ENCODE measurements around the gene MLN. TPM values are rescaled to one million over a fixed set of nuclear protein-coding genes. Genes with fewer than 3 reads are reported as not detected.
A peak's percentile ranks its signal among the peaks of the same experiment; 100 is the strongest.

Gene MLN, protein sequence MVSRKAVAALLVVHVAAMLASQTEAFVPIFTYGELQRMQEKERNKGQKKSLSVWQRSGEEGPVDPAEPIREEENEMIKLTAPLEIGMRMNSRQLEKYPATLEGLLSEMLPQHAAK
- not detected for polyA plus RNA-seq (2013, experiment 1 of 2; ENCODE audit: insufficient read length)
- not detected for polyA plus RNA-seq (2013, experiment 2 of 2; ENCODE audit: insufficient read length)

DNA sequence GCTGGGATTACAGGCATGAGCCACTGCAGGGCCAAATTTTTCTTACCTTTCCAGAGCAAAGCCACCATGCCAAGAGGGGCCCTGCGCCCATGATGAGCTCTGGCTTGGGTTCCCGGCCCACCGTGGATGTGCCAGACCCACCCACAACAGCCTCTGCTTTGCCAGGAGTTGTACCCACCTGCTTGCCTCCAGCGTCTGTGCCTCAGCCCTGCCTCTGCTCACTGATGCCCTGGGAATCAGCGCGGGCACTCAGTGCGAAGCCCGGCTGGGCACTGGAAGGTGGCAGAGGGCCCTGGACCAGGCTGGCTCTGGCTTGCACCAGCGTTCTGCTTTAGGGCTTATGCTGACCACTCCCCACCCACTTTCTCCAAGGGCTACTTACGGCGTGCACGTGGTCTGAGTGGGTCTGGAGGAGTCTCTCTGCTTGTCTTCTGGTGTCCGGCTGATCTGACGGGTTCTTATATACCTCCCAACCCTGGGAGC is at the start of gene MLN:
TSS of gene MLN (minus strand) at position 433 of the 483 bp plus-strand sequence. CDS start 2,840 bp downstream, outside the sequence.
- no peak for DNase-seq

DNA sequence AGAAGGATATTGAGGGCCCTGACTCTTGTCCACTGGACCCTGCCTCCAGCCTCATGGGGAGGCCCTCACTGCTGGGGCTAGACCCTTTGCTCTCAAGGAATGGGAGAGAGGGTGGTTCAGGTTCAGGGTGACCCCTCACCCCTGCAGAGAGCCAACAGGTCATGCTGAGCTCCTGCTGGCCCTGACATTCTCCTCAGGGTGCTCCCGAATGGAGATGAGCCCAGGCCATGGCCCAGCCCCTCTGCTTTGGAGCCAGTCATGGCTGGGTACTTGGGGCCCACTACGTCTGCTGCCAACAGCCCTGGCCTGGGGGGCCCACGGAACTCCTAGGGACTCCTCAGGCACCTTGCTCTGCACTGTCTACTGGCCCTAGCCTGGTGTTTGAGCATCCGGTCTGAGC is 49.2 kb upstream of the MLN start:
- DNase-seq: no peak

DNA sequence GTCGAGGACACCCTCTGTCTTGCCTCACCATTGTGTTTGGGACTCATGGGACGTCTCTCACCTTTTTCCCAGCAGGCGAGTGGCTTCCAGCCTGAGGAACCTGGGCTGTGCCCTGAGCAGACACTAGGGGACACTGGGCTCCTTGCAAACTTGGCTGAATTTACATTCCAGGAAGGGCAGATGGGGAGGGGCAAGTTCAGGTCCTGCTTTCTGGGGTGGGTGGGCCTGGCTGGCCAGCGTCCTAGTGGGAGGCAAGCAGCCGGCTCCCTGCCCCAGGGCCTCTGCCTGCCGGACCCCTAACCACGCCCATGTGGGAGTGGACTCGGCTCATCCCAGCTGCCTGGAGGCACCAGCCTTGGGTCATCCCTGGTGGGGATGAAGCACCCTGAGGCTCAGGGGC is 48.2 kb upstream of the MLN start:
- DNase-seq: peak; percentile 30

DNA sequence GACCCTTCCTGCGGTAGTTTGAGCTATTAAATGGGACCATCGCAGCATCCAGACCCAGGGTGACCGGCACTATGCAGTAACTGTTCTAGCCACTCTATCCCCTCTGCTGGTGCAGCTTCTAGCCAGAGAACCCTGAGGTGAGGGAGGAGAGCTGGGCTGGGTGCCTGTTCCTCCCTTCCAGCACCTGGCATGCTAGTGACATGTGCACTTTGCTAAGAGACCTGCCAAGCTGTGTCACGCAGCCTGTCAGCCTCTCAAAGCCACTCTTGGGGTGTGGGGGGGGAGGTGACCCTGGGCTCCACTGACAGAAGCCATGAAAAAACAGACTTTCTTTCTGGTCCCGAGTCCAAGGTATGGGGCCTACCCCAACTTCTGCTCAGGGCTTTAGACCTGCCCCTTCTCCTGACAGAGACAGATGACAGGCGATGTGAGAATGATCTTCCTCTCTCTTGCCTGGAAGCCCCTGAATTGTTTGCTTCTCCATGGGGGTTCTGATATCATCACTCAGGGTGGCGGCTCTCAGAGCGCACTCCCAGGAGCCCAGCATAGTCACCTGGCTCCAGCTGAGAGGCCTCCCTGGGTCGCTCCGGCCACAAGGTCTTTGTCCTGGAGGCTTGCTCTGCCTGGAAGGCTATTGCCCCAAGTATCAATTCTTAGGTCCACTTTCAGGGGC is 47.2 kb upstream of the MLN start:
- DNase-seq: no peak

DNA sequence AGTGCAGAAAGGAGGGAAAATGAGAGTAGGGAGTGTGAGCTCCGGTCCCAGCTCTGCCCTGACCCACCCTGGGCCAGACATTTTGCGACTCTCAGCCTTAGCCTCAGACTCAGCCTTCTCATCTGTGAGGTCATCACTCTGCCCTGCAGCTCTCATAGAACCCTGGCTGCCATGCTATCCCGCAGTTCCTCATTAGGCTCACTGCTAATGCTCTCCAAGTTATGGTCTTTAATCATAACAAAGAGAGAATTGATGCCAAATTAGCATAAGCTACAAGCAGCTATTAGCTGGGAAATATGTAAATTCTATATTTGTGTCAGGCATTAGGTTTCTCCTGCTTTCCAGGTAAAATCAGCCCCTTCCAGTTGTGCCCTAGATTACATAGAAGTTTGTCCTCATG is 46.5 kb upstream of the MLN start:
- DNase-seq: no peak

DNA sequence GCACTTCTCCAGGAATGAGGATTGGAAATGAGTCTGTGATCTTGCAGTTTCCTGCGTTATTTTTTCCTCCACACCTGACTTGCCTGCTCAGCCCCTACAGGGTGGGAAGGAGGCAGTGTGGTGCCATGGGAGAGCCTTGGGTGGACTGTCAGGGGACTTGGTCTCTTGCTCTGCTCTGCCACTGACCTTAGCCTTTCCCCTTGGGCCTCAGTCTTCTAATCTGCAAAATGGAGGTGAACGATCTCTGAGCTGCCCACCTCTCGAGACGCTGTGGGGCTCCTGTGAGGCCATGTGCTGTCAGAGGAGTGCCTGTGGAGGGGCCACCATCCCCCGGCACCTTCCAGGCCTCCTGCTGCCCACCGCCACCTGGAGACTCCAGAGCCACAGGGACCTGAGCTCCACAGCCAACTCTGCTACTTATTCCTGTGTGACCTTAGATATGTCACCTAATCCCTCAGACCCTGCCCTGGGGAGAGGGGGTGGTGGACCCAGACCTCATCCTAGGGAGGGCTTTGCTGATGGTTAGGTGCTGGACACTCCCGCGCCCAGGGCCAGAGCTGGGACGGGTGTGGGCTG is 45.8 kb upstream of the MLN start:
- DNase-seq: no peak

DNA sequence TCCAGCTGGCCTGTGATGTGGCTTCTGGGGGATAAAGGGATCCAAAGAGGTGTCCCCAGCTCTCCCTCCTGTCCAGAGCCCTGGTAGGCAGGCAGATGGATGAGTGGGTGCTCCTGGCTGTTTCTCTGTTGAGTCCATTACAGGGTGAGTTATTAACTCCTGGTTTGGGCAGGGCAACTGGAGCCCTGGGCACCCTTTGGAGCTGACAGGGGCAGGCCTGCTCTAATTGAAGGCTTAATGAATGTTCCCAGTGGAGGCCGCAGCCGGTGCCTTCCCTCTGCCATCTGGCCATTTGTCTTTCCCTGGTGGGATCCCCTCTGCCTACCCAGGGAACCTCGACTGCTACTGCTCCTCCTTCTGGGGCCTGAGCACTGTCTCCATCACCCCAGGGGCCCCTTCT is 44.7 kb upstream of the MLN start:
- no peak for DNase-seq

DNA sequence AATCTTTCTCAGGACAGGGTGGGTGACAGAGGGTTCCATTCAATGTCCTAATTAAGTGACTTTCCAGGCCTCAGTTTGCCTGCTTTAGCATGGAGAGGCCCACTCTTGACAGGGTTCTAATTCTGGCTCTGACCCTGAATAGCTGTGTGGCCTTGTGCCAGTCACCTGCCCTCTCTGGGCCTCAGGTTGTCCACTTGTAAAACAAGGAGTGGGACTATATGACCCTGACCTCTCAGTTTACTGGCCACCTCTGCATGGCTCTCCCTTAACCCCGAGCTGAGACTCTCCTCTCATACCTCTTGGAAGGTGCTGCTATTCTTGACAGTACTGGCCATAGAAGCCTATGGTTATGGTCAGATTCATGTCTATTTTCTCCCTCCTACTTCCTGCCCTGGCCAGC is 44.1 kb upstream of the MLN start:
- no peak for DNase-seq

DNA sequence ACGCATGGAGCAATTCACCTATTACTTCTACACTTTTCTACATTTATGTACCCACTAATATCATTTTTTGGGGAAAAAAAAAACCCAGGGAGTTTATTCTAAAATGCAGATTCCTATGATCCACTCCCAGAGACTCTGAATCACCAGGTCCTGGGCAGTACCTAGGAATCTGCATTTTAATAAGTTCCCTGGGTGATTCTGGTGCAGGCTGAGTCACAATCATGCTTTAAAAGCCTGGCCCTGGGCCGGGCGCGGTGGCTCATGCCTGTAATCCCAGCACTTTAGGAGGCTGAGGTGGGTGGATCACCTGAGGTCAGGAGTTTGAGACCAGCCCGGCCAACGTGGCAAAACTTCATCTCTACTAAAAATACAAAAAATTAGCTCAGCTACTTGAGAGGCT is 43.3 kb upstream of the MLN start:
- no peak for DNase-seq

DNA sequence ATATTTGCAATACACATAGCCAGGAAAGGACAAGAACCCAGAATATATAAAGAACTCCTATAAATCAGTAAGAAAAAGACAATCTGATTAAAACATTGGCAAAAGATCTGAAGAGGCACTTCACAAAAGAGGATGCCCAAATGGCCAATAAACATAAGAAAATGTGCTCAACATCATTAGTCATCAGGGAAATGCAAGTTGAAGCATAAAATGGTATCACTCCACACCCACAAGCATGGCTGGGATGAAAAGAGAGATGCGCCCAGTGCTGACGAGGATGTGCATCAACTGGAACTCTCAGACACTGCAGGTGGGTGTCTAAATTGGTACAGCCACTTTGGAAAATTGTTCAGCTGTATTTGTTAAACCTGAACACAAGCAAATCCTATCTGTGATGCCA is 42.4 kb upstream of the MLN start:
- no peak for DNase-seq

DNA sequence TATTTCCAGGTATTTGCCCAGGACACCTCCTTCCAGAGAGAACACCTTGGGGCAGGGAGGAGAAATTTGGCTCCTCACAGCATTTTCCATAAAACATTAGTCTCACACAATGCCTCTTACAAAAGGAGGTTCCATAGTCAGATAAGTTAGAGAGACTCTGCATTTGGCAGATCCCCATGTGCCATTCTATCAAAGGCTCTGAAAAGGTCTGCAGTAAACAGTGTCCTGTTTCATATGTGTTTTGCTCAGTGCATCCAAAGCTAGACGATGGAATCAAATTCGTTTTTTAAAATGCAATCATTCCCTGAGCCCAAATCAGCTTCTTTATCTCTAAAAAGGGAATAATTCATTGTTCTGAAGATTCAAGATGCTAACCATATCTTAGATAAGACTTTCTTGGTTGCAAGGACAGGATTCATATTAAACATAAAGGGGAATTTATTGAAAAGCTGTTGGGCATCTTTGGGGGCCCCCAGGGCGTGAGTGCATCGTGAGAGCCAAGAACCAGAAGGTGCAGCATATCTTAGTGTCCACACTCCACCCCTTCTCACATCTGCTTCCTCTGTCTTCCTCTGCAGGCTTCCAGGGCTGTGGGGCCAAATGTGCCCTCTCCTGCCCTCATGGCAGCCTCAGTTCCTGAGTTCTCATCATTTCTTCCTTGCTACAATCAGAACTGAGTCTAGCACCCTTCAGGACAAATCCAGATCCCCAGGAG is 41.4 kb upstream of the MLN start:
- DNase-seq: no peak

DNA sequence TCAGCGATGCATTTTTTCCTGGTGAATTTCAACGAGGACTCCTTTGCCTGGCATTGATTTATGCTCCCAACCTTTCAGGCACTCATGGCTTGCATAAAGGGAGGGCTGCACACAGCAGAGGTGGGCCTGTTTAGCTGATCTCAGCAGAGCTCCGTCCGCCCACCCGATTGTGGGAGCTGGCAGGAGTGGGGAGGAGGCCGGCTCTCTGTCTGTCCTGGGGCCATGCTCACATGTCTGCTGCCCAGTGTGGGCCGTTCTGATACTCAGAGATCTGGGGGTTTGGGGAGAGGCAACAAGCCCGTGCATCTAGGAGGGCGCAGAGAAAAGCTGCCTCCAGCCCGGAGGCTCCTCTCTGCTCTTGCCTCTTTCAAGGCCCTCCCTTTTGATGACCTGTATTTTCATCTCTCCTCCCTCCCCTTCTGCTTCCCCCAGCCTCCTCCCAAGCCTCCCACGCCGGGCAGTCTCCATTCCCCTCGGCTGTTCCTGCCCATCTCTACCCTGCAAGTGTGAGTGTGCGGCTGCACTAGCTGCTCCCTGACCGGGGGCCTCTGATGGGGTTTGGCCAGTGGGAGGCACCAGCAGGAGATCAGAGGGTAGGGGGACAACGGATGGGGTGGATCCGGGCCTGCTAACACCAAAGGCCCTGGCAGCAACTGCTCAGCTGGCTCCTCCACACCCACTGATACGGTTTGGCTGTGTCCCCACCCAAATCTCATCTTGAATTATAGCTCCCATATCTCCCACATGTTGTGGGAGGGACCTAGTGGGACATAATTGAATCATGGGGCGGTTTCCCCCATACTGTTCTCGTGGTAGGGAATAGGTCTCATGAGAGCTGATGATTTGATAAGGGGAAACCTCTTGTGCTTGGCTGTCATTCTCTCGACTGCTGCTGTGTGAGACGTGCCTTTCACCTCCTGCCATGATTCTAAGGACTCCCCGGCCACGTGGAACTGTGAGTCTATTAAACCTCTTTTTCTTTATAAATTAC is 39.6 kb upstream of the MLN start:
- DNase-seq: no peak

DNA sequence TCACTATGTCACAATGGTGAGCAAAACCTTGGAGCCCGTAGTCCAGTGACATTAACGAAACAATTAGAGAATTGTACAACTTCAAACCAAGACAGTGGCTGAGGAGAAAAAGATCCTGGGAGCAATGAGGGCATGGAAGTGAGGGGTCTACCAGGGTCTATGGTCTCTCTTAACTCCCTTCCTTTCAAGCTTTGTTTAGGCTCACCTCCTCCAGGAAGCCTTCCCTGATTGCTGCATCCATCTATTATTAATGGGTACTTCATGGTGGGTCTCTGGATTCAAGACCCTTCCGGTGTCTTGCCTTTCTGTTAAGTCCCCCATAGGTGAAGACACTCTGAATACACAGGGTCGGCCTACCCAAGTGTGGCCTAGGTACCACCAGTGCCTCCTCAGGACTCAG is 38.1 kb upstream of the MLN start:
- no peak for DNase-seq

DNA sequence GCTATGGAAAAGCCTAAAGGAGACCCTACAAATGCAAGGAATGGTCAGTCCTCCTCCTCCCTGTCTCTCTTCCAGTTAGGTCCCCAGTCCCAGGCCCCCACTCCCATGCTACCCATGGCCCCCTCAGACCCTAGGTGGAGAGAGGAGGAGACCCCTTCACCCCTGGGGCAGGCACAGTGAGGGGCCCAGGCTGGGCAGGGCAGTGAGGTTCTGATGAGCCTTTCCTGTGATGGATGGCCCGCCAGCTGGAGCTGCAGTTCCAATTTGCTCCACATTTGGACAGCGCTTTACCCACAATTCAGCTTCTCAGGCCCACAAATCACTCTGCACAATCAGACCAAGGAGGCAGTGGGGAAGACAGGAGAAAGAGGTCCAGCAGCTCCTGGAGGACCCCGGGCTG is 37.3 kb upstream of the MLN start:
- DNase-seq: no peak

DNA sequence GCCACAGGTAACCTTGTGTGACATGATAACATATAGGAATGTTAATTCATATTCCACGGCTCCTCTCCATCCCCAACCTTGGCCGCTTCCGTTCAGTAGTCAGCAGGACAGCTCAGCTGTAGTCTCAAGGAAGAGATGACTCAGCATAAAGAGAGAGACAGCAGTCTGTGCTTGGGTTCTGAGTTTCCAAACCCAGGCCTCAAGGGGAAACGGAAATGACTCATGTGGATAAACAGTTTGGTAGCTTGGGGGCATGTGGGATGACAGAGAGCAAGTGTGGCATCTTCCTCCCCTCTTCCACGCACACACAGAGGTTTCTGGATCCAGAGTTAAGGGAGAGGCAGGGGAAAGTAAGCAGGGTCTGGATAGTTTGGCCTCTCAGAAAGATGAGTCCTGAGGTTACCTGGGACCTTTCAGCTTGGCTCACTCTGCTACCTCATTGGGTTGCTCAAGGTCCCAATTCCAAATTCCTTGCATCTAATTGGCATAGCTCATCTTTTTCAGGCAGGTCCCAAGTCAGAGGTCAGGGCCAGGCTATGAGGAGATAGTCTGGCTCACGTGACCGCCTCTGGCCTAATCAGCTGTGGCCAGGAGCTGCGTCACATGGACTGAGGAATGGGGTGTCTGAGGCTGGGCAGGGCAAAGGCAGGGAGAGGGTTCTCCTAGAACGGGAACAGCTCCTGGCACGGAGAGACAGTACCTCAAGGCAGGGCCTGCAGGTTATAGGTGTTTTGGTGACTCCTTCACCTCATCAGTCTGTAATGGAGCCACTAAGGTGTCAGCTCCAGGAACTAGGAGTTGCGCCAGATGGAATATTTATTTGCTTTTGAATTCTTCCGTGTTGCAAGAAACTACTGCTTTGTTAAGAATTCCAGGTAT is 36.5 kb upstream of the MLN start:
- DNase-seq: peak; percentile 98

DNA sequence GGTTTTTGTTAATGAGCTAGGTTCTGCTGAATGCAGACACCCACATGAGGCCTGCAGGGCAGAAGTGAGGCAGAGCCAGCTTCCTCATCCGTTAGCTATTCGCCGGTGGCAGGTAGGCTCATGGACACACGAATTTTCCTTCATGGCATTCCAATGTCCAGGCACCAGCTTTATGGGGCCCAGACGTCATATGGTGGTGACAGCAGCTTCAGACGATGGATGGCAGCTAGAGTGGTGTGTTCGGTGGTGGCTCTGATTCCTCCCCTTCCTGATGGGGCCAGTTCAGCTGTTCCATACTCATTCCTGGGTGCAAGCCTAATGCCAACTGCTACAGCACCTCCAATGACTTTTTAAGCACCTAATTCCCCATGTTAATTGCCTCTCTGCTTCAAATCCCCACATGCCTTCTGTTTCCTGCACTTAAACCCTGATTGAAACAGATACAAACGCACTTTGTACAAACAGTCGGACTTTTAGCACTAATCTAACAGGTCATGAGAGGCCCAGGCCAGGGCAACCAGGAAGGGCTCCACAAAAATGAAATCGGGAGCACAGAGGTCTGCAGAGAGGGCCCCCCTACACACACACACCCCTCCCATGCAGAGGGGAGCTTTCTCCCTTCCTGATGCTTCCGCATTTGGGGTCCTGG is 35.7 kb upstream of the MLN start:
- no peak for DNase-seq

DNA sequence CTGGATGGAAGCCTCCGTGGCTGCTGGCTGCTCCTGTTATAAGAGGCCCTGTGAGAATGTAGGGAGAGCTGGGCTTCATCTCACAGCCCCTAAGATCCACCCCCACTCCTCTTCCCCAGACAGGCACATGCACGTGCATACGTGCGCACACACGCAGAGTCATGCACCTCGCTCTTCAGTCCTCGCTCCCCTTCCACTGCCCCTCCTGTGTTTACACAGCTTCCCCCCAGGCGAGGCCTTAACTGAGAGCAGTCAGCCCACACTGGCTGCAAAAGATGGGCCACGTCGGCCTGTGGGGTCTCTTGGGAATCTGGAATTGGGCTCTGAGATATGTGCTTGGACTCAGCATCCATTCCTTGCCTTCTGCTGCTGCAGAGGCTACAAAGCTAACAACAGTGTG is 35.2 kb upstream of the MLN start:
- peak; percentile 47 for DNase-seq

DNA sequence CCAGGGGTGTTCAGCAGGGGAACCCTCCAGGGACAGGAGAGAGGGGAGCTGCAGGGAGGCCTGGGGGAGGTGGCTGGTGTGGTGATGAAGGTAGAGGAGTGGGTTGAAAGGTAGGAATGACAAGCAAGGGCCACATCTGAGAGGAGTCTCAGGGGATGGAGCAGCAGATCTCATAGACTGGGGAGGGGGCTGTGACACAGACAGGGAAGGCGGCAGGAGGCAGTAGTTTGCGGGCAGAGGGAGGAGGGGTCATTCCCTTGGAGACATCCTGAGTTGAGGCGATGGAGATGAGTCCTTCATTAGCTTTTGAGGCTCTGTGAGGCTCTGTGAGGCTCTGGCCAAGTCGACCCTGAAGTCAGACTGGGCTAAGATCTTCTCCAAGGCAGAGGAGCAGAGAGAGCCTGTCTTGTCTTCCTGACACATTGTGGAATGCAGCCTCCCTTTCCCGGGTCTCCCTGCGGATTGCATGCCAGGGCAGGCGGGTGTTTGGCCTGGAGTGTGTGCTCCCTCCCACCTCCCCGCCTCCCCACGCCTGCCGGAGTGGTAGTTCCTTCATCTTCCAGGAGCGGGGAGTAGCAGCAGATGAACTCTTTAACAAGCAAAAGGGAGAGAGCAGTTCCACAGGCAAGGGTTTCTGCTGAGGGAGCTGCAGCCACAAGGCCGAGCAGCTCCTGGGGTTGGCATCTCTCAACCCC is 34.3 kb upstream of the MLN start:
- peak; percentile 91 for DNase-seq

DNA sequence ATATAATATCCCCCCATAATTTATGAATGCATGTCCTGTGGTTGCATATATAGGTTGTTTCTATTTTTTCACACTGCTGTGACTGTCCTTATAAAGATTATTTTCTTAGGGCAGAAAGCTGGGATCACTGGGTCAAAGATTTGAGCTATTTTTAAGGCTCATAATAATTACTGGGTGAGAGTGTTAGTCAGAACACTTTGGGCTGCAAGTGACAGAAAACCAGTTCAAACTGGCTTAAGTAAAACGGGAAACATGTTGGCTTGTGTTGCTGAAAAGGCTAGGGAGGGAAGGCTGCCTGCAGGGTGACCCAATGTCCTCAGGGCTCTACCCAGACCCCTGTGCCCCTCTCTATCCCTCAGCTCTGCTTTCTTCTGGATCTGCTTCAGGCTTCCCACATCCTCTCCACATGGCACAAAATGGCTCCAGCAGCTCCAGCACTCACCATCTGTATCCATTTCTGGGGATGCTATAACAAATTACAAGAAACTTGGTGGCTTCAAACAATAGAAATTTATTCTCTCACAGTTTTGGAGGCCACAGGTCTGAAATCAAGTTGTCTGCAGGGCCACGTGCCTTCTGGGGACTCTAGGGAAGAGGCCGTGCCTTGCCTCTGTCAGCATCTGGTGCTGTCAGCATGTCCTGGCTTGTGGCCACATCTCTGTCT is 33.1 kb upstream of the MLN start:
- DNase-seq: no peak

All from fibroblast of skin of scalp (primary cell).